HepG2 (cell line): ENCODE results near the gene S1PR5. TPM values are rescaled to one million over a fixed set of nuclear protein-coding genes. Genes with fewer than 3 reads are reported as not detected.

Source experiments
- AGO2 ChIP-seq: fragments of 200-400 bp; formaldehyde crosslinking; optimal IDR thresholded peaks from 2 replicates; pipeline ENCODE3; 2017; ENCODE audit warnings: mild to moderate bottlenecking, low read depth, low read length, moderate library complexity
- ATAD3A ChIP-seq: sonication (generic); formaldehyde crosslinking; IDR thresholded peaks from 2 replicates; pipeline ENCODE4 v1.4.0; 2020; ENCODE audit warnings: missing genetic modification reagents
- IRX3 ChIP-seq: sonication (generic); formaldehyde crosslinking; IDR thresholded peaks from 2 replicates; pipeline ENCODE4 v1.8.1; 2023; ENCODE audit warnings: mild to moderate bottlenecking, low read depth, missing genetic modification reagents, borderline replicate concordance
- KMT2B ChIP-seq: IDR thresholded peaks from 2 replicates; pipeline ENCODE4 v1.6.1; 2016; ENCODE audit warnings: missing genetic modification reagents, missing compliant biosample characterization
- NR2F2 ChIP-seq: IDR thresholded peaks from 2 replicates; pipeline ENCODE4 v1.6.1; 2012; ENCODE audit warnings: low read depth, inconsistent platforms, borderline replicate concordance
- RCOR2 ChIP-seq: IDR thresholded peaks from 2 replicates; pipeline ENCODE4 v1.6.1; 2016; ENCODE audit warnings: missing biosample characterization, missing genetic modification reagents
- RNF219 ChIP-seq: sonication (generic); formaldehyde crosslinking; IDR thresholded peaks from 2 replicates; pipeline ENCODE4 v1.5.0; 2020; ENCODE audit warnings: mild to moderate bottlenecking, missing genetic modification reagents
- SMARCE1 ChIP-seq: fragments of 450-650 bp; IDR thresholded peaks from 2 replicates; pipeline ENCODE4 v1.6.1; 2017; ENCODE audit warnings: borderline replicate concordance
- SOX6 ChIP-seq, 2 experiments: fragments of 450-650 bp in 1 of 2; sonication (generic) in 1 of 2; formaldehyde crosslinking in 1 of 2; IDR thresholded peaks; 2 replicates each; pipeline versions ENCODE4 v1.4.0 to v1.6.1; 2017 to 2020; ENCODE audit warnings: antibody characterized with exemption in 1 of 2, mild to moderate bottlenecking in 1 of 2, missing genetic modification reagents in 1 of 2
- SP4 ChIP-seq: sonication (generic); formaldehyde crosslinking; IDR thresholded peaks from 2 replicates; pipeline ENCODE4 v1.8.1; 2023; ENCODE audit warnings: mild to moderate bottlenecking, missing genetic modification reagents
- TGIF2 ChIP-seq: IDR thresholded peaks from 2 replicates; pipeline ENCODE4 v1.6.1; 2016; ENCODE audit warnings: control low read depth, missing compliant biosample characterization
- THRA ChIP-seq: sonication (generic); formaldehyde crosslinking; IDR thresholded peaks from 2 replicates; pipeline ENCODE4 v1.4.0; 2020; ENCODE audit warnings: missing genetic modification reagents, borderline replicate concordance
- THYN1 ChIP-seq: sonication (generic); formaldehyde crosslinking; IDR thresholded peaks from 2 replicates; pipeline ENCODE4 v1.8.1; 2023; ENCODE audit warnings: low read depth, mild to moderate bottlenecking, moderate library complexity, missing genetic modification reagents, borderline replicate concordance
- TRAFD1 ChIP-seq: sonication (generic); formaldehyde crosslinking; IDR thresholded peaks from 2 replicates; pipeline ENCODE4 v1.5.1; 2020; ENCODE audit warnings: missing genetic modification reagents, mild to moderate bottlenecking, borderline replicate concordance
- ZBTB1 ChIP-seq: sonication (generic); formaldehyde crosslinking; IDR thresholded peaks from 2 replicates; pipeline ENCODE4 v1.4.0; 2020; ENCODE audit warnings: missing genetic modification reagents, borderline replicate concordance
- ZBTB49 ChIP-seq: sonication (generic); formaldehyde crosslinking; IDR thresholded peaks from 2 replicates; pipeline ENCODE4 v1.4.0; 2020; ENCODE audit warnings: missing genetic modification reagents, borderline replicate concordance
- ZMYM2 ChIP-seq: sonication (generic); formaldehyde crosslinking; IDR thresholded peaks from 2 replicates; pipeline ENCODE4 v1.8.0; 2022; ENCODE audit warnings: mild to moderate bottlenecking, missing genetic modification reagents
- ZNF660 ChIP-seq: sonication (generic); formaldehyde crosslinking; IDR thresholded peaks from 2 replicates; pipeline ENCODE4 v1.5.1; 2020; ENCODE audit warnings: mild to moderate bottlenecking, low read depth, missing genetic modification reagents, borderline replicate concordance
- ZNF709 ChIP-seq: sonication (generic); formaldehyde crosslinking; IDR thresholded peaks from 2 replicates; pipeline ENCODE4 v1.5.0; 2020; ENCODE audit warnings: mild to moderate bottlenecking, missing genetic modification reagents
- ZNF777 ChIP-seq: sonication (generic); formaldehyde crosslinking; IDR thresholded peaks from 2 replicates; pipeline ENCODE4 v1.4.0; 2020; ENCODE audit warnings: missing genetic modification reagents
- ZSCAN5A ChIP-seq: sonication (generic); formaldehyde crosslinking; IDR thresholded peaks from 2 replicates; pipeline ENCODE4 v1.8.0; 2022; ENCODE audit warnings: mild to moderate bottlenecking, missing genetic modification reagents, borderline replicate concordance
- polyA plus RNA-seq, 8 experiments: library from polyadenylated mRNA; depleted of rRNA in 3 of 8; stranded (reverse) in 7 of 8; unstranded in 1 of 8; fragments of >200 nt; fragmentation: Illumina TruSeq in 4 of 8; extraction: Trizol in 4 of 8; gene quantifications; 2 replicates each; pipeline versions ENCODE4 v1.2.1 to v1.2.3, GENCODE V29; 2011 to 2016; ENCODE audit warnings: low read depth in 4 of 8, missing spikeins in 1 of 8, mixed read lengths in 1 of 8; ENCODE audit not compliant: insufficient read depth in 1 of 8
- total RNA-seq, 5 experiments: library from RNA; depleted of rRNA; stranded (reverse); fragments of >200 nt; fragmentation: Illumina TruSeq; extraction: Trizol; gene quantifications; 2 replicates each; pipeline ENCODE4 v1.2.3, GENCODE V29; 2016; ENCODE audit warnings: low read depth in 1 of 5

The S1PR5 gene
- total and polyA plus RNA-seq, 2 of the 13 experiments (the other 11 are each of a cell fraction or from before 2014, with no cell fraction given), result 0.04 TPM; not detected in 1

- no peak for TF ChIP-seq ZNF660
- no peak for TF ChIP-seq RCOR2
- TF ChIP-seq SMARCE1, result no peak
- no peak for TF ChIP-seq IRX3
- no peak for TF ChIP-seq THYN1 (CRISPR knock-in tag)
- TF ChIP-seq AGO2, result peak; percentile 86
- TF ChIP-seq NR2F2, result 0 out of 2 replicates have a peak, but pooled peaks have one; percentile 12
- no peak for TF ChIP-seq ZMYM2 (CRISPR knock-in tag)
- TF ChIP-seq SOX6 (IDR thresholded peaks at IDR 0.05), result no peak
- no peak; the same call in 1 of the 2 replicates for TF ChIP-seq SOX6 (CRISPR knock-in tag; IDR thresholded peaks at IDR 0.05)
- peak; percentile 21; the same call in 1 of the 2 replicates for TF ChIP-seq TGIF2
- no peak for TF ChIP-seq ZBTB1
- TF ChIP-seq ZSCAN5A, result no peak
- TF ChIP-seq ZNF777 (CRISPR knock-in tag), result no peak
- TF ChIP-seq SP4 (CRISPR knock-in tag), result no peak
- no peak for TF ChIP-seq ZNF709 (CRISPR knock-in tag)
- TF ChIP-seq KMT2B, result no peak; the same call in 1 of the 2 replicates
- TF ChIP-seq ZBTB49, result no peak
- TF ChIP-seq THRA (CRISPR knock-in tag), result no peak
- TF ChIP-seq RNF219 (CRISPR knock-in tag), result no peak
- no peak for TF ChIP-seq ATAD3A
- no peak for TF ChIP-seq TRAFD1 (CRISPR knock-in tag)
These were observed 15.2 kb downstream of the S1PR5 start (continued) for GRCh38 chr19:10501971-10502523.
